HG03108 (cell line): ENCODE data around the gene IGDCC3.
"Not testable (repeated sequence)": the region's sequence is repeated elsewhere in the genome, so short reads cannot be mapped to it uniquely, and the experiment has no call there.

ENCODE experiments used
- ATAC-seq: cut with Tn5 transposase; IDR thresholded peaks from one replicate; pipeline ENCODE4 v1.9.1; 2021; ENCODE audit warnings: moderate library complexity; ENCODE audit not compliant: unreplicated experiment

The IGDCC3 gene

DNA sequence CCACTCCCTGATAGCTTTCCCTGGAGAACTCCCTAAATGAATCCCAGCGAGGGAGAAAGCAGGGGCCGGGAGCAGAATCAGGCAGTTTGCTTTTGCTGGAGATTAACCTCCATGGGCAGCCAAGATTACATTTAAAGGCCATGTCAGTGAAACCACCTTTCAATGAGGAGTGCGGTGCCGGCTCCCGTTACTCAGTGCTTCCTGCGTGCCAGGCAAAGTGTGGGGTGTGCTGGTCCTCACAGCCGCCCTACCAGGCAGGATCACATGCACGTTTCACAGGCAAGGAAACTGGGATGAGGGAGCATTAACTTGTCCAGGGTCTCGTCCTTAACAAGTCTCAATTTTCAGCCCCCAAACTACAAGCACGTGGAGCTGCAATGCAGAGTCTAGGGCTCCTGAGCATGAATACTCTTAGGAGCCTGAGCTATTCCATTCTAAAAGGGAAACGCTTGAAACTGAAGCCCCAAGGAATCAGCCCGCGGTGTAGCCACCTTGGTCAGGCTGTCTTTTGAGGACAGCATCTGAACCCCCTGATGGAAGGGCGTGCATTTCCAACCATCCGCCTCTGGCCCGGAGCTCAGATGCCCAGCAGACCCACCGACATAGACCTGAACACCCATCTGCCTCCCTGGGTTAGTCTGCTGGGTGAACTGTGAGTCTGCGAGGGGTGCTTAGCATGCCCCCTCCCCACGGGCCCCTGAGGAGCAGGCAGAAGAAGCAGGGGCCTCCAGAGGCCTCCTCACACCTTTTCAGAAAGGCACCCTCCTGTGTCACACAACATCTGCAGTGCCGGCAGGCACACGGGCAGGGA lies 5.6 kb downstream of the IGDCC3 start:
- ATAC-seq = no peak

DNA sequence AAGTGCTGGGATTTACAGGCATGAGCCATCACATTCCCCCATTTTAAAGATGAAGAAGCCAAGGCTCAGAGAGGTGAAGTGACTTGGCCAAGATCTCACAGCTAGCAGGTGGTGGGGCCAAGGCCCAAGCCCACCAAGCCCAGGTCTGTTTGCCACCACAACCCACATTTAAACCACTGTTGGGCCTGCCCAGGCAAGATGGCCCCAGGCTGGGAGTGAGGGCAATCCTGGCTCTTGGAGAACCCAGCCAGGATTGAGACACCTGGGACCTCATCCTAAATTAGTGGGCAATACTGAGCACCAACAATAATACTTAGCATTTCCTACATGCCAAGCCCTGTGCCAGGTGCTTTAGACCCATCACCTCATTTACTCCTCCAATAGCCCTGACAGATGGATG lies 6.9 kb downstream of the IGDCC3 start:
- no peak for ATAC-seq

DNA sequence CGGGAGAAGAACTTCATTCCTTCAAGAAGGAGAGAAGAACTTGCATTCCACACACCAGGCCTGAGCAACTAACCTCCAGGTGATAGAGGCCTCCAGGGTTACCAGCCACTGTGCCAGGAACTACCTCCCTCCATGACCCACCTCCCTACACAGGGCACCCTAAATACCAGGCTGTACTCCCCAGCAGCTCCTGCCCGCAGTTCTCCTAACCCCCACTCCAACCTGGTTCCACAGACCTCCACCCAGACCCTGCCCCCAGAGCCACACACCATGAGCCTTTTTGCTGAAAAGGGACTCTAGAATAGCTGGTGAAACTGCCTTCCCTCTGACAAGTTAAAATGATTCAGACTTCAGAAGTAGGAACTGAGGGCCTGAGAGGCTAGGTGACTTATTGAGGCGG lies 8.2 kb downstream of the IGDCC3 start:
- no peak for ATAC-seq

DNA sequence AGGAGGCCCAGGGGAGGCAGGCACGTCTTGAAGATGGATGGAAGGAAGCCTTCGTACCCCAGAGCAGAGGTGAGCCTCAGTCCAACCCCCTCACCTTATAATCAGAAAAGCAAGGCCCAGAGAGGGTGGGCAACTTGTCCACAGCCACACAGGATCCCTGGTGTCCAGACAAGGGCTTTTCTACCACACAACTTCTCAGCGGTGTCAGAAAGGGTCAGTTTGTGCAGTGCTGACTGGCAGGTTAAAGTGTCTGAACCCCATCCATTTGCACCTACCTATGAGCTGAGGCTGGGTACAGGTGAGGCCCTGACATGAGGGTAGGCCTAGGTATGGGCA lies 8.6 kb downstream of the IGDCC3 start:
- ATAC-seq = no peak

DNA sequence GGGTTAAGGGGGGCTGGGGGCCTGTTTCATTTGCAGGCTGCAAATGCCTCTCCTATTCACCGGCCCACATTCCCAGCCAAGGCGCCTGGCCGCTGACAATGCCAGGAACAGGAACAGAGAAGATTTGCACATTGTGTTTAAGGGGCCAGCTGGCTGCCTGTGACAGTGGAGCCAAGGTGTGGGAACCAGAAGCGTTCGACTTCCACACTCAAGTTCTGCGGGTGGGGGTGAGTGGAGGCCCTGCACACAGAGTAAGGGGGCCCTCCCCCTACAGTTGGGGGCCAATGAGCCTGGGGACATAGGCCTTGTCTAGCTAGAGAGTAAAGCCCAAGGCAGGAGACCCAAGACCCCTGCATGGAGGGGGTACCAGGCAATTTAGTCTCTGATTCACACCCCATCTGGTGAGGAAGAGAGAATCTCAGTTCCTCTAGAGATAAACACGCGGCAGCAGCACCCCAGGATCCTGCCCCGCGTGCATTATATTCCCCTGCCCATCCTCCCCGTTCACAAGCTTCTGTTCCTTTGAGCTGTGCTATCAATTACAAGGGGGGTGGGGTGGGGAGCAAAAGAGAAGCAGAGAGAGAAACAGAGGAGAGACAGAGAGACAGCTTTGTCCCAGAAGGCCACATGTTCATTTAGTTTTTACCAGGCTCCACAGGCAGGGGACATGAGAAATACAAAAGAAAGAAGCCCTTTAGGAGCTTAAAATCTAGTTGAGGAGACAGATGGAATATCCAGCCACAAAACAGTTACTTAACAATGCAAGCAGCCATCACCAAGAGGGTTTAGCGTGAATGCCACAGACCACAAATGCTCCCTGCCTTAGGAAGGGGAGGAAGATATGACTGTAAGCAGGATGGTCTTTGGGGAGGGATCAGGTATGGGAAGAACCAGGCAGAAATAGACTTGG lies 9.2 kb downstream of the IGDCC3 start:
- ATAC-seq = no peak

DNA sequence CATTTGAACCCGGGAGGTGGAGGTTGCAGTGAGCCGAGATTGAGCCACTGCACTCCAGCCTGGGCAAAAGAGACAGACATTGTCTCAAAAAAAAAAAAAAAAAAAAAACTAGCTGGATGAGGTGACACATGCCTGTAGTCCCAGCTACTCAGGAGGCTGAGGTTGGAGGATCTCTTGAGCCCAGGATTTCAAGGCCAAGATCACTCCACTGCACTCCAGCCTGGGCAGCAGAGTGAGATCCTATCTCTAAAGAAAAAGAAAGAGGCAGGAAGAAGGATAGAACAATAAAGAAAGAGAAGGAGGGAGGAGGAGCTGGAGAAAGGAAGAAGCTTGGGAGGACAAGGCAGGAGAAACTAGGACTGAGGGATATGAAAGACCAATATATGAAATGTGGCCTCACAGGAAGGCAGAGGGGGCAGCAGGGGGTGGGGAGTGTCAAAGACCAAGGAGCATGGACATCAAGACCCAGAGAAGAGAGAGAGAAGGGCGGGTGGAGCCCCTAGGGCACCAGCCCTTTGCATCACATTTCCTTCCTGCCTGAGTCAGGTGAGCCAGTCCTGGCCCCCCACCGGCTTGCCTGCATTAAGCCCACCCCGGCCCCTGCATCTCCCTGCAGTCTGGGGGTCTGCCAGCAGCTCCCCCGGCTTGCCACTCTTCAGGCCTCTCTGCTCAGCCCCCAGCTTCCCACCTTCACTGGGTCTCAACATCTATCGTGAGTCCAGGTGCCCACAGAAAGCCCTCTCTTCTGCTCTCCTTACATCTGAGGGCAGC lies 11.5 kb downstream of the IGDCC3 start:
- no peak for ATAC-seq

DNA sequence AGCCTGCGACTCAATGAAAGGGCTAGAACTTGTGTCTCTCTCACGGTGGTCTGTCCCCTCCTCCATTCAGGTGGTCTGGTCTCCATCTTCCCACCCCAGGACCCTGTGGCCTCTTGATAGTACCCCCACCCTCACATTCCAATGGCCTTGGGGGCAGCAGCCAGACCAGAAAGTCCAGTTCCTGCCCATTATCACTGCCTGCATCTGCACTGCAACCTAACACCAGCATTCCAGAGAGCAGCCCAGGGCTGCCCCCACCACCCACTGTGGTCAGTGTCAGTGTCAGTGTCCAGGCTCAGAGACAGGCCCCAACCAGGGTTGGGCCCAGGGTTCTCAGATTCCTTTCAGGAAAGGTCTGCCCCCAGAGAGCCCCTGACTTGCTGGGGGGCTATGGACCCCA lies 12.6 kb downstream of the IGDCC3 start:
- ATAC-seq = no peak

- ATAC-seq = no peak
Observed at GRCh38 chr15:65363766-65364165, 14.0 kb downstream of the IGDCC3 start.

- ATAC-seq = no peak
Observed at GRCh38 chr15:65363306-65363705, 14.5 kb downstream of the IGDCC3 start.

DNA sequence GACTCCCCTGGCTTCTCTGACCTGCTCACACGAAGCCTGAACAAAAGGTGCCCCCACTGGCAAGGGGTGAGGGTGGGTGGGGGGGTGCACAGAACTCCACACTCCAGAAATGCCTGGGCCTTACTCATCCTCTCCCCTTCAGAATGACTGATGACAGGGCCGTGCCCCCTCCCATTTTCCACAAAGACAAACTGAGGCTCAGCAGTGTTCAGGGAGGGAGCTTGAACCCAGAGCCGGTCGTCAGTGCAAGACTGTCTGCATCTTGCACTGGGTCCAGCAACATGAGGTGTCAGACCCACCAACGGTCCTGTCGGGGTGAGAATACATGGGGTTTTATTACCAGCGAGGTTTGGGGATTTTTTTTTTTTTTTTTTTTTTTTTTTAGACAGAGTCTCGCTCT lies 15.3 kb downstream of the IGDCC3 start:
- no peak for ATAC-seq

DNA sequence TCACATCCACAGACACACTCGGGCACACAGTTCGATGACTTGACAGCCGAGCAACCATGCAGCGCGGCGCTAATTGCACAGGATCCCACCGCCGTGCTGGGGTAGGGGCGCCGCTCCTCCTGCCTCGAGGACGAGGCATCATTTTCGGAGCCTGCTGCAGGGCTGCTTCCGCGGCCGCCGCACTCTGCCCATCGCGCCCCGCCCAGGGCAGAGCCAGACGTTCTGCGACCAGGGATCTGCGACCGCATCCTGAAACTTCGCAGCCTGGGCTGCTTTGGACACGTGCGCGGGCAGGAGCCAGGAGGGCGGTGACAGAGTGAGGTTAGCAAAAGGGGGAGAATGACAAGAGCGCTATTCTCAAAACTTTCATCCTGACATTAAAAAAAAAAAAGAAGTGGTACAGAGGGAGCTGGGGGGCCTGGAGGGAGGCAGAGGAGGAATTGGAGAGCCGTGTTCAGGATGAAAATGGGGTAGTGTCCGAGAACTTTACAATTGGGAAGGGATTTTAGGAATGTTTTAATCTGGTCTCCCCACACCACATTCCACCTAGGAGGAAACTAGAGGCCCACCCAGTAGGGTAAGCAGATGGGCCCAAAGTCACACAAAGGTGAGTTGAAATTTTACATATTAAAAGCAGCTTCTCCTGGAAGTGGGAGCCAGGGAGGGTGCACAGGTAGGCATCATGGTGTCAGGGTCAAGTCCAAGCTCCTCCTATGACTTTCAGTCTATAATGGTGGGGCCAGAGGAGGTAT lies 15.9 kb downstream of the IGDCC3 start:
- ATAC-seq = no peak

GRCh38 chr15:65360506-65360905 lies 17.3 kb downstream of the IGDCC3 start:
- no peak for ATAC-seq

DNA sequence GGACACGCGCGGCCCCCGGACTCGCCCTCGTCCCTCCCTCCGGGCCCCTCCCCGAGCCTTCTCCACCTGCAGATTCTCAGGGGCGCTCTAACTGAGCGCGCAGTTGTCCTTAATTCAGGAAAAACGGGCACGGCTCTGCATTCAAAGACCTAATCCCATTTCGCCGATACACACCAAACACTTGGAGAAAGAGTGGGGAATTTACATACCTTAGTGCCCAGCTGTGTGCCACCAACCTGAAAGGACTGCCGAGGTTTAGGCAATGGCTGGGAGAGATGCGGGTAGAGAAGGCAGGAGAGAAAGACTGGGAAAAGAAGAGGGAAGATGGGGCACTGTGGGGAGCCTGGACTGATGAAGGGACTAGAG lies 21.8 kb downstream of the IGDCC3 start:
- no peak for ATAC-seq

- ATAC-seq = no peak
Observed at GRCh38 chr15:65355173-65355987, 22.4 kb downstream of the IGDCC3 start.

DNA sequence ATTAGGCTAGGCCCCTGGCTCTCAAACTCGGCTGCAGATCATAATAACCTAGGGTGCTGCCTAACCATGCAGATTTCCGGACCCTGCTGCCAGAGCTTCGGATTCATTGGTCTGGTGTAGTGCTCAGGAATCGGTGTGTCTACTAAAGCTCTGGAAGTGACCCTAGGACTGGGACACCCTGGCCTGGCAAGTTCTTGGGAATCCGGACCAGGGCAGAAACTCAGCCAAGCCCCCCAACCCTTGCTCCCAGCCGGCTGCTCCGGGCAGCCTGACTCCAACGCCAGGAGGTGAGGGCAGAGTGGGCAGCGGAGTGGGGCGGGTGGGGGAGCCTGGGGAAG lies 23.0 kb downstream of the IGDCC3 start:
- no peak for ATAC-seq

DNA sequence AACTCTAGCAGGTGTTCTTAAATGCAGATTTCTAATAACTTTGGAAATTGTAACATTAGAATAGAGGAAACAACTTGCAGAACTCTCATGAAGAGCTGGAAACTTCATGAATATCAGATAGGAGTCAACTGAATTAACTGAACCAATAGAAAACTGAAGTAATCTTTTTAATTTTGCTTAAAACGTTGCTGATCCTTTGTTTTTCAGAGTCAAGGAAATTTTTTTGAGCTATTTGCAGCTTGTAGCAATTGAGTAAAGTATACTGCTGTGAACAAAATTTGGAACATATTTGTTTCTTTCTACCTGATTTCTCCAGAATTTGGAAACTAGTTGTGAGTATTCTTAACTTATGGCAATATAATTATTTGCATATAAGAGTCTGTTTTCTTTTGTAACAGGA lies 25.8 kb downstream of the IGDCC3 start:
- not testable (repeated sequence) for ATAC-seq

DNA sequence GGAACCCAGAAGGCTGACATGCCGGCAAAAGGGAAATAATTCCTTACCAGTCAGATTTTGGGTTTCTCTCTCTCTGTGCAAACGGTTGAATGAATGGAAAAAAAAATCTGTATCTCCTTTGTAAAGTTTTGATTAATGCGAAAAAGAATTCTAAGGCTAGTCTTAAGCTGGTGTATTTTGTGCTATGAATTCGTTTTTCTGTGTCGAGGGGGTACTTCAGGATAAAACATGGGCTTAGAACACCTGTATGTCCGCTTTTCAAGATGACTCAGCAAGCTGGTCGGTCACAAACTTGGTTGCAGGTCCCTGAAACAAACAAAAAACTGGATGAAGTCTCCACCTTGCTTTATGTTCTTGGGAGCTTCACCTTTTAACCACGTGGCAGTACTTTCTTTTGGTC lies 28.5 kb downstream of the IGDCC3 start:
- ATAC-seq = no peak

DNA sequence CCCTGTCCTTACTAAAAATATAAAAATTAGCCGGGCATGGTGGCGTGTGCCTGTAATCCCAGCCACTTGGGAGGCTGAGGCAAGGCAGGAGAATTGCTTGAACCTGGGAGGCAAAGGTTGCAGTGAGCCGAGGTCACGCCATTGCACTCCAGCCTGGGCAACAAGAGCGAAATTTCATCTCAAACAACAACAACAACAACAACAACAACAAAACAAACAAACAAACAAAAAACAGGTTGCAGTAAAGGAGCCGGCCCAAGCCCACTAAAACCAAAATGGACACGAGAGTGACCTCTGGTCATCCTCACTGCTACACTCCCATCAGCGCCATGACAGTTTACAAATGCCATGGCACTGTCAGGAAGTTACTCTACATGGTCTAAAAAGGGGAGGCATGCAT lies 30.0 kb downstream of the IGDCC3 start:
- ATAC-seq = not testable (repeated sequence)

GRCh38 chr15:65346856-65347598 lies 30.8 kb downstream of the IGDCC3 start:
- ATAC-seq = no peak

GRCh38 chr15:65344914-65345275 lies 32.9 kb downstream of the IGDCC3 start:
- no peak for ATAC-seq
